GM21526 (cell line): ENCODE data around the gene SPTBN4.
"Not testable (repeated sequence)": the region's sequence is repeated elsewhere in the genome, so short reads cannot be mapped to it uniquely, and the experiment has no call there.

Experiments used
- ATAC-seq: cut with Tn5 transposase; IDR thresholded peaks from one replicate; pipeline ENCODE4 v1.9.1; 2021; ENCODE audit warnings: moderate library complexity; ENCODE audit not compliant: unreplicated experiment, low FRiP score

SPTBN4 gene

GRCh38 chr19:40528078-40528477 lies 61.3 kb downstream of the SPTBN4 start:
- no peak for ATAC-seq

- no peak for ATAC-seq
These were observed 61.8 kb downstream of the SPTBN4 start for GRCh38 chr19:40528533-40529092.

GRCh38 chr19:40529093-40529954 lies 62.5 kb downstream of the SPTBN4 start:
- peak; percentile 40 for ATAC-seq

- ATAC-seq = no peak
These were observed 63.5 kb downstream of the SPTBN4 start for GRCh38 chr19:40530091-40530901.

GRCh38 chr19:40533508-40533907 lies 66.7 kb downstream of the SPTBN4 start:
- no peak for ATAC-seq

- ATAC-seq = no peak
These were observed 67.3 kb downstream of the SPTBN4 start for GRCh38 chr19:40534148-40534547.

- no peak for ATAC-seq
These were observed 72.3 kb downstream of the SPTBN4 start for GRCh38 chr19:40539070-40539469.

GRCh38 chr19:40542202-40542859 lies 75.5 kb downstream of the SPTBN4 start:
- no peak for ATAC-seq

GRCh38 chr19:40543029-40543597 lies 76.3 kb downstream of the SPTBN4 start:
- ATAC-seq = no peak

- not testable (repeated sequence) for ATAC-seq
These were observed 79.5 kb downstream of the SPTBN4 start for GRCh38 chr19:40546153-40546841.

GRCh38 chr19:40547190-40547589 lies 80.4 kb downstream of the SPTBN4 start:
- not testable (repeated sequence) for ATAC-seq

GRCh38 chr19:40547836-40548235 lies 81.0 kb downstream of the SPTBN4 start:
- no peak for ATAC-seq

GRCh38 chr19:40549007-40549708 lies 82.4 kb downstream of the SPTBN4 start:
- no peak for ATAC-seq

GRCh38 chr19:40550951-40551350 lies 84.2 kb downstream of the SPTBN4 start:
- ATAC-seq = no peak

- ATAC-seq = no peak
These were observed 86.0 kb downstream of the SPTBN4 start for GRCh38 chr19:40552848-40553247.

- no peak for ATAC-seq
These were observed 87.4 kb downstream of the SPTBN4 start for GRCh38 chr19:40553885-40554857.

- ATAC-seq = no peak
These were observed 89.3 kb downstream of the SPTBN4 start for GRCh38 chr19:40555978-40556689.
